ENCODE data around the gene MARVELD1.

- TF ChIP-seq EZH2 (conservative IDR thresholded peaks at IDR 0.05; ENCODE audit: low read depth, low read length) (no peak), ZNF44 (CRISPR knock-in tag; IDR thresholded peaks at IDR 0.05) (no peak), SKIL (CRISPR knock-in tag; IDR thresholded peaks at IDR 0.05; ENCODE audit: borderline replicate concordance) (no peak), EP300 (IDR thresholded peaks at IDR 0.05; ENCODE audit: low read depth in 2 of 2, low read length in 2 of 2) (no peak), EP300 (CRISPR knock-in tag; IDR thresholded peaks at IDR 0.05; ENCODE audit: borderline replicate concordance) (no peak)
These were observed 41.2 kb downstream of the MARVELD1 start for GRCh38 chr10:97754726-97755125.

Measured in HepG2 (cell line).